ENCODE data around the gene ZNF213.

DNA sequence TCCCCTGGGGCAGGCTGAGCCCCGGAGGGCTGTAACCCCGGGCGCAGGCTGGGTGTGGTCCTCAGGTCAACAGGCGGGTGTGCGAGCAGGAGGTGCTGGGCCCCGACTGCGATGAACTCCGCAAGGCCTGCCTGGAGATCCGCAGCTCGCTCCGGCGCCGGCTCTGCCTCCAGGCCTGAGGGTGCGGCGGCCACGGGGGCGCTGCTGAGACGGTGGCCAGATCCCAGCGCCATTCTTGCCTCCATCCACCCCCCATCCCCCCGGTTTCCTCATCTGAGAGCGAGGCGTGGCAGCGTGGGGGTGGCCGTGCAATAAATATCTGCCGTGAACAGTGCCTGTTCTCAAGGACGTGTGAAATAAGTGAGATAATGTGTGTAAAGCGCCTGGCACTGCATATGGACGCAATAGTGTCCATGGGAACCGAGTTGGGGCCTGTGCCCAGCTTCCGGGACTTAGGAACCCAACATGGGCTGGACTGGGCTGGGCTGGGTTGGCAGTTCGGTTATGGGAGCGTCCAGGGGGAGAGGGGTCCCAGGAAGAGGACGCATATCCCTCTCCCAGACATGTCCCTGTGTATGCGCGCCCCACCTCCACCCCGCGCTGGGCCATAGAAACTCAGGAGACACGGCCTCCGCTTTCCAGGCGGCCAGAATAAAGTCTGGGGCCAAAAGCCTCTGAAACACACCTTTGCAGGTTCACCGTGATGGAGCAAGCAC lies 15.0 kb downstream of the ZNF213 start:
- TF ChIP-seq CTCF (IDR thresholded peaks at IDR 0.05 in 8 of 11, conservative IDR thresholded peaks at IDR 0.05 in 3 of 11), result peak in 9 of 11 experiments; percentile 8 to 55 (median 40)
- TF ChIP-seq POLR2A (IDR thresholded peaks at IDR 0.05), result no peak
- peak in 1 of 3 donors; percentile 50 for TF ChIP-seq POLR2AphosphoS5 (IDR thresholded peaks at IDR 0.05)
